ENCODE measurements around the gene CLTA.

- TF ChIP-seq CTCF (conservative IDR thresholded peaks at IDR 0.05) (no peak), EZH2 (IDR thresholded peaks at IDR 0.05; ENCODE audit: low read depth) (no peak)
Measured at GRCh38 chr9:36144309-36145232, 46.1 kb upstream of the CLTA start.

Measured in PC-9 (cell line).